A673 (cell line): Measurements from ENCODE around the gene AP3S1. TPM values are rescaled to one million over a fixed set of nuclear protein-coding genes. Genes with fewer than 3 reads are reported as not detected.

Source experiments
- BruUV-seq: library from RNA; stranded (reverse); fragments of 400-500 nt; replicated peaks from 2 replicates; lab custom pipeline; 2021; lab: Mats Ljungman, UMichigan
- CTCF ChIA-PET: fragments of 300-600 bp; sonication (Branson Sonifier 250); formaldehyde crosslinking; loops from one replicate; lab custom pipeline; 2022; ENCODE audit warnings: antibody characterized with exemption; lab: Charles Lee
- POLR2A ChIA-PET: fragments of 300-600 bp; sonication (Branson Sonifier 250); formaldehyde crosslinking; loops from one replicate; lab custom pipeline; 2022; ENCODE audit warnings: antibody characterized with exemption; ENCODE audit not compliant: low non-redundant PET; lab: Charles Lee
- DNase-seq: peaks from one replicate; pipeline ENCODE4 v3.0.0-alpha.2; 2015; ENCODE audit warnings: low spot score
- H3K27ac ChIP-seq: fragments of 200-600 bp; sonication (generic); 2 replicates; pipeline ENCODE4 v1.5.1; 2016; ENCODE audit warnings: mixed run types, low read depth, mild to moderate bottlenecking, mixed read lengths, antibody characterized with exemption, low read length; ENCODE audit not compliant: poor library complexity, severe bottlenecking
- H3K27me3 ChIP-seq: fragments of 200-600 bp; sonication (generic); replicated peaks from 2 replicates; pipeline ENCODE4 v1.6.1; 2017; ENCODE audit warnings: mixed run types, low read depth, mild to moderate bottlenecking, mixed read lengths, antibody characterized with exemption, low read length; ENCODE audit not compliant: insufficient read depth, poor library complexity
- H3K36me3 ChIP-seq: fragments of 200-600 bp; sonication (generic); 2 replicates; pipeline ENCODE4 v1.6.1; 2016; ENCODE audit warnings: mixed run types, mild to moderate bottlenecking, mixed read lengths, antibody characterized with exemption, low read length; ENCODE audit not compliant: insufficient read depth, poor library complexity, severe bottlenecking
- H3K4me1 ChIP-seq: fragments of 200-600 bp; sonication (generic); 2 replicates; pipeline ENCODE4 v1.6.1; 2017; ENCODE audit warnings: mixed run types, mild to moderate bottlenecking, mixed read lengths, antibody characterized with exemption, low read length; ENCODE audit not compliant: insufficient read depth, poor library complexity, severe bottlenecking
- H3K4me3 ChIP-seq: fragments of 200-600 bp; sonication (generic); 2 replicates; pipeline ENCODE4 v1.5.1; 2016; ENCODE audit warnings: low read depth, mixed run types, mild to moderate bottlenecking, mixed read lengths, low read length; ENCODE audit not compliant: poor library complexity, severe bottlenecking
- H3K9me3 ChIP-seq: fragments of 200-600 bp; sonication (generic); 2 replicates; pipeline ENCODE4 v1.6.1; 2016; ENCODE audit warnings: mixed run types, low read depth, mild to moderate bottlenecking, mixed read lengths, antibody characterized with exemption, low read length; ENCODE audit not compliant: poor library complexity, severe bottlenecking
- EZH2 ChIP-seq: fragments of 200-600 bp; sonication (generic); IDR thresholded peaks from 2 replicates; pipeline ENCODE4 v1.6.1; 2017; ENCODE audit warnings: borderline replicate concordance, low read depth, mild to moderate bottlenecking, mixed read lengths, antibody characterized with exemption, low read length; ENCODE audit not compliant: poor library complexity, severe bottlenecking
- intact Hi-C: fragments of 100-400 bp; cut with micrococcal nuclease; formaldehyde crosslinking; loops from one replicate; pipeline ENCODE4 v1.10.0; 2022; ENCODE audit not compliant: unreplicated experiment
- total RNA-seq: library from RNA; stranded (reverse); gene quantifications from 2 replicates; pipeline ENCODE4 v1.2.3, GENCODE V29; 2021
- TF ChIP-seq, protein P1 (sequence below): fragments of 300-800, 200-600 bp; sonication (generic); conservative IDR thresholded peaks from 2 replicates; pipeline ENCODE4 v1.5.1; 2017; ENCODE audit warnings: low read depth, mild to moderate bottlenecking, antibody characterized with exemption, low read length, moderate library complexity, mixed read lengths

AP3S1 gene
- total RNA-seq, 1 experiment from 2014 or later = 66.9 TPM

GRCh38 chr5:115809946-115810345 is 31.8 kb upstream of the AP3S1 start:
- H3K4me3 ChIP-seq = no peak overlapping the region
- intact Hi-C loops = no loop called here
- ChIA-PET CTCF (no interaction called here), POLR2A (no interaction called here)
- H3K27ac ChIP-seq = no peak overlapping the region
- H3K4me1 ChIP-seq = no peaks in the 10 kb centered on the region
- peaks cover 27% of the 10 kb centered on the region for H3K27me3 ChIP-seq
- no peaks in the 10 kb centered on the region for H3K9me3 ChIP-seq
- DNase-seq = no peak
- BruUV-seq = no TSS peak
- no peaks in the 10 kb centered on the region for H3K36me3 ChIP-seq
- TF ChIP-seq, protein P1, sequence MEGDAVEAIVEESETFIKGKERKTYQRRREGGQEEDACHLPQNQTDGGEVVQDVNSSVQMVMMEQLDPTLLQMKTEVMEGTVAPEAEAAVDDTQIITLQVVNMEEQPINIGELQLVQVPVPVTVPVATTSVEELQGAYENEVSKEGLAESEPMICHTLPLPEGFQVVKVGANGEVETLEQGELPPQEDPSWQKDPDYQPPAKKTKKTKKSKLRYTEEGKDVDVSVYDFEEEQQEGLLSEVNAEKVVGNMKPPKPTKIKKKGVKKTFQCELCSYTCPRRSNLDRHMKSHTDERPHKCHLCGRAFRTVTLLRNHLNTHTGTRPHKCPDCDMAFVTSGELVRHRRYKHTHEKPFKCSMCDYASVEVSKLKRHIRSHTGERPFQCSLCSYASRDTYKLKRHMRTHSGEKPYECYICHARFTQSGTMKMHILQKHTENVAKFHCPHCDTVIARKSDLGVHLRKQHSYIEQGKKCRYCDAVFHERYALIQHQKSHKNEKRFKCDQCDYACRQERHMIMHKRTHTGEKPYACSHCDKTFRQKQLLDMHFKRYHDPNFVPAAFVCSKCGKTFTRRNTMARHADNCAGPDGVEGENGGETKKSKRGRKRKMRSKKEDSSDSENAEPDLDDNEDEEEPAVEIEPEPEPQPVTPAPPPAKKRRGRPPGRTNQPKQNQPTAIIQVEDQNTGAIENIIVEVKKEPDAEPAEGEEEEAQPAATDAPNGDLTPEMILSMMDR = no peak
- TF ChIP-seq EZH2 = no peak

DNA sequence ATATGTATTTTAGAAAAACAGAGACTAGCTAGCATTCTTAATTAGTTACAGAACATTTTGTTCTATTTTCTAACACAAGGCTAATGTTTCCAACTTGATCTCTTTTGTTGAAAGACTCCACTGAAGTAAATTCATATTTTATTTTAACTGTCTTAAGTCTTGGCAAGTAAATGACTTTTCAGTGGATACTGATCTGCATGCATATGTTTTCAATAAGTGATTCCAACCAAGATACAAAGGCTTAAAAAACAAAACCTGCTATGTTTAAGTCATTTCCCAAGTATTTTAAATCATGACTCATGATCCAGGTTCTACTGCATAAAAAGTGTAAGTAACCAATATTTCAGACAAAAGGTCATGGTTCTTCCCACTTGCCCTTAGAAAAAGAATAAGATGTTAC is 31.0 kb upstream of the AP3S1 start:
- intact Hi-C loops = no loop called here
- Histone ChIP-seq H3K4me1 (peaks cover 3% of the 10 kb centered on the region), H3K4me3 (no peak overlapping the region), H3K27ac (no peak overlapping the region), H3K9me3 (no peaks in the 10 kb centered on the region), H3K27me3 (peaks cover 35% of the 10 kb centered on the region), H3K36me3 (no peaks in the 10 kb centered on the region)
- ChIA-PET CTCF (no interaction called here), POLR2A (no interaction called here)
- DNase-seq = no peak
- TF ChIP-seq, protein P1 = no peak
- TF ChIP-seq EZH2 = no peak
- BruUV-seq = no TSS peak

DNA sequence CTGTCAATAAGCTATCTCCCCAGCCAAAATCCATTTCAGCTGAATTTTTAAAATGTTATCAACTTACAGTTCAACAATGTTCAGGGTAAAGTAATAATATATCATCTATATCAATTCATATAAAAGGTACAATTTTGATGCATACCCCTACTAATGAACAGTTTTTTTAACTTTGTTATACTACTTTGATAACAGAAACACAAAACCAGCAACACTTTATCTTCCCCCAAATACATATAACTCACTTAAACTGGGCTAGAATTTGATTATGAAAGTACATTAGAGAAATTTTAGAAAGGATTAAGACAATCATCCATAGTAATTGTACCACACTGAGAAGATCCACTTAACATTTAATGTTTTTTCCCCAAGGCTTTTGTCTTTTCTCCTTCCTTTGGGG is 30.3 kb upstream of the AP3S1 start:
- POLR2A ChIA-PET = no interaction called here
- no TSS peak for BruUV-seq
- intact Hi-C loops = no loop called here
- H3K4me1 ChIP-seq = peaks cover 3% of the 10 kb centered on the region
- DNase-seq = no peak
- no peaks in the 10 kb centered on the region for H3K9me3 ChIP-seq
- H3K27me3 ChIP-seq = peaks cover 42% of the 10 kb centered on the region
- H3K27ac ChIP-seq = no peak overlapping the region
- TF ChIP-seq, protein P1 = no peak
- TF ChIP-seq EZH2 = no peak
- CTCF ChIA-PET = no interaction called here
- H3K36me3 ChIP-seq = no peaks in the 10 kb centered on the region
- no peak overlapping the region for H3K4me3 ChIP-seq
